Putamen (tissue), 1 donor: ENCODE measurements around the gene TEX35.

Experiments used
- DNase-seq: peaks from one replicate; pipeline ENCODE4 v3.0.0-alpha.2; 2016; ENCODE audit warnings: low spot score

TEX35 gene

GRCh38 chr1:178512566-178513277, at the start of gene TEX35:
Gene TEX35, plus strand, starts transcription at chr1:178513109. Its CDS starts 80 bp downstream, at chr1:178513189.
- DNase-seq: no peak

- no peak for DNase-seq
These were observed 48.8 kb upstream of the TEX35 start for GRCh38 chr1:178464141-178464540.

GRCh38 chr1:178464566-178464965, 48.3 kb upstream of the TEX35 start:
- no peak for DNase-seq

- DNase-seq: no peak
These were observed 47.9 kb upstream of the TEX35 start for GRCh38 chr1:178465011-178465410.

GRCh38 chr1:178467837-178468236, 45.1 kb upstream of the TEX35 start:
- DNase-seq: no peak

- no peak for DNase-seq
These were observed 42.4 kb upstream of the TEX35 start for GRCh38 chr1:178470411-178470960.

GRCh38 chr1:178472531-178472930, 40.4 kb upstream of the TEX35 start:
- DNase-seq: no peak

- no peak for DNase-seq
These were observed 35.5 kb upstream of the TEX35 start for GRCh38 chr1:178477373-178477772.

GRCh38 chr1:178477841-178478240, 35.1 kb upstream of the TEX35 start:
- no peak for DNase-seq

GRCh38 chr1:178483251-178483957, 29.5 kb upstream of the TEX35 start:
- no peak for DNase-seq

- peak; percentile 14 for DNase-seq
These were observed 28.1 kb upstream of the TEX35 start for GRCh38 chr1:178484698-178485225.

GRCh38 chr1:178485541-178485981, 27.3 kb upstream of the TEX35 start:
- peak; percentile 31 for DNase-seq

- no peak for DNase-seq
These were observed 26.5 kb upstream of the TEX35 start for GRCh38 chr1:178486100-178487069.

- no peak for DNase-seq
These were observed 25.8 kb upstream of the TEX35 start for GRCh38 chr1:178487070-178487615.

- DNase-seq: no peak
These were observed 24.5 kb upstream of the TEX35 start for GRCh38 chr1:178488393-178488792.

GRCh38 chr1:178489399-178489798, 23.5 kb upstream of the TEX35 start:
- no peak for DNase-seq

- no peak for DNase-seq
These were observed 22.8 kb upstream of the TEX35 start for GRCh38 chr1:178490136-178490535.

- DNase-seq: no peak
These were observed 21.9 kb upstream of the TEX35 start for GRCh38 chr1:178490967-178491366.

GRCh38 chr1:178491721-178492120, 21.2 kb upstream of the TEX35 start:
- DNase-seq: no peak

GRCh38 chr1:178492341-178492740, 20.6 kb upstream of the TEX35 start:
- DNase-seq: no peak

GRCh38 chr1:178493301-178493741, 19.6 kb upstream of the TEX35 start:
- DNase-seq: no peak
